ENCODE results near the gene MAD1L1.

MAD1L1 gene

DNA sequence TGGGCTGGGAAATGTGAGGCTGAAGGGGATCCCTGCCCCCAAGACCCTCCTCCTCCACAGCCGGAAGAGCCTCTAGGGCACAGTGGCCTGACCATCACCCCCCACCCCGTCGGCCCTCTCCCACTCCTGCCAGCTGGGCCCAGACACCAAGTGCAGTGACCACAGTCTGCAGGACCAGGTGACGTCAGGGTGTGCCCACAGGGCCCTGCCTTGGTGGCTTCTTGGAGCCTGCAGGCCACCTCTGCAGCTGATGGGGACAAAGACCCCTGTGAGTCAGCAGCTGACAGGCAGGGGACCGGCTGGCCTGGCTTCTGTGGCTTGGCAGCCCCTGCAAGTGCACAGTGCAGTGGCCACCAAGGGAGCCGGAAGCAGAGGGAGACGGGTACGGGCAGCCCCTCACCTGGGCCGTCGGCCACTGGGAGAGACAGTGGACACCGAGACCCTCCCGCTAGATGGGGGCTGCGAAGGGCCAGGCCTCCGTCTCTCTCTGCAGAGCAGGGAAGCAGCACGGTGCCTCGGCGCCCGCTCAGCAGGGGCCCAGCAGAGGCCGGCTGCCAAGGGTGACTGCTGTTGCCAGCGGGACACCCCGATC lies 288.0 kb downstream of the MAD1L1 start:
- DNase-seq: no peak

GRCh38 chr7:1943933-1944618 lies 288.7 kb downstream of the MAD1L1 start:
- DNase-seq: peak; percentile 29

- no peak for DNase-seq
Measured at GRCh38 chr7:1943326-1943725, 289.4 kb downstream of the MAD1L1 start.

GRCh38 chr7:1942941-1943289 lies 289.8 kb downstream of the MAD1L1 start:
- no peak for DNase-seq

DNA sequence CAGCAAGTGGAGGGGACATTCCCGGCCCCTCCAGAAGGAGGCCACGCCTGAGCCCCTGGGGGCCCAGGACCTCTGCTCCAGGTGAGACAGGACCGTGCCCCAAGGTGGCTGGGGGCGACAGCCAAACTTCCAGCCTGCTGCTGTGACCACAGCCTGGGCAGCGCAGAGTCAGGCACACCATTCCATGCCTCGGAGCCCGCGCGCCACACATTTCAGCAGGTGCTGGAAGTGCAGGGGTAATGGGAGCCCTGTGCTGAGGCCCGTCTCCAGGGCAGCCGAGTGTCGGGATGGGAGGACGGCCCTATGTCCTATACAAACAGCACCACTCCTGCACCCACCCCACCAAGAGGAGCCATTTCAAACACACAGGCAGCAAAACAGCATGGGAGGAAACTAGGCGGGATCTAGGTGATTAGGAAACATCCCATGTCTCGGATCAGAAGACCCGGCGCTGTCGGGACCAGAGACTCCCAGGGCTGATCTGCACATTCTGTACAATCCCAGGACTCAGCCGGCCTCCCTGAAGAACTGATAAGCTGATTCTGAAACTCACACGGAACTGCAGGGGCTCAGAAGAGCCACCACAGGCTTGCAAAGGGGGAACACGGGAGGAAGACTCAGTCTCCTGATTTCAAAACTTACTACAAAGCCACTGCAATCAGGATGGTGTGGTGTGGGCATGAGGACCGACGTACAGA lies 290.4 kb downstream of the MAD1L1 start:
- no peak for DNase-seq

DNA sequence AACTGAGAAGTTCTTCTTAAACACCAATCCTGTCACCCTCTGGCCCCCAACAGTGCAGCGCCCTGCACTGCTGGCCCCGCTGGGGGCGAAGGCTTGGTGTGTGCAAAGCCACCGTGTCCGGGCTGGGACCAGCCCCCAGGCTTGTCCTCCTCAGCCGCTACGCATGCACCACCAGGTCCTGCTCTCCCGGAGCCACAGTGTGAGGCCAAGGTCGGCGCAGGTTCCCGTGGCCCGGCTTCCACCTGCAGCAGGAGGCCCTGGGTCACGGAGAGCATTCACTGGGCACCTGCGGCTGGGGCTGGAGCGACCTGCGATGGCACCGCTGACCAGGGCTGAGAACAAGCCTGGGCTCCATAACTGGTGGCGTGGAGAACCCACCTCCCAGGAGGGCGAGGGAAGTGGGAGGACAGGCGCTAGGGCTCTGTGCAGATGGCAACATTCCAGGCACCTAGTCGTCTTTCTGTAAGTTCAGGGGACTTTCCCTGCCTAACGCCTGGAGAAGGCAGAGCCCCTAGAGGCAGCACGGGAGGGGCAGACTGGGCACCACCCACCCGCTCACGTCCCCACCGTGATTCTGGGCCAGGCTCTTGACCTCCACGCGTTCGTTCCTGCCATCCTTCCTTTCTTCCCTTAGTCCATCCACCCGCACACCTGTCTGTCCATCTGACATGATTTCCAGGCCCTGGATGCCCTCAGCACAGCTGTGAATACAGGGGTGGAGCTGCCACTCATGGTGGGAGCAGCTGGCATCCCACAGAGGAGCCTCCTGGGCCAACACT lies 291.1 kb downstream of the MAD1L1 start:
- no peak for DNase-seq

GRCh38 chr7:1940863-1941262 lies 291.9 kb downstream of the MAD1L1 start:
- DNase-seq: no peak

GRCh38 chr7:1940402-1940786 lies 292.4 kb downstream of the MAD1L1 start:
- DNase-seq: peak; percentile 94

GRCh38 chr7:1939434-1940401 lies 293.0 kb downstream of the MAD1L1 start:
- DNase-seq: peak; percentile 23

DNA sequence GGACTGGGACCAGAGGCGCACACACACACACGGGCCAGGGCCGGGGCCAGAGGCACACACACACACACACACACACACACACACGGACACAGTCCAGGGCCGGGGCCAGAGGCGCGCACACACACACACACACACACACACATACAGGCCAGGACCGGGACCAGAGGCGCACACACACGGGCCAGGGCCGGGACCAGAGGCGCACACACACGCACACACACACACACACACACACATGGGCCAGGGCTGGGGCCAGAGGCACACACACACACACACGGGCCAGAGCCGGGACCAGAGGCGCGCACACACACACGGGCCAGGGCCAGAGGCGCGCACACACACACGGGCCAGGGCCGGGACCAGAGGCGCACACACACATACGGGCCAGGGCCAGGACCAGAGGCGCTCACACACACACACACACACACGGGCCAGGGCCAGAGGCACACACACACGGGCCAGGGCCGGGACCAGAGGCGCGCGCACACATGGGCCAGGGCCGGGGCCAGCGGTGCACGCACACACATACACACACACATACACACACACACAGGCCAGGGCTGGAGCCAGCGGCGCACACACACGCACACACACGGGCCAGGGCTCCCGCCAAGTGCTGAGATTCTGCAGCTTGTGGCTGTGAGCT lies 293.8 kb downstream of the MAD1L1 start:
- no peak for DNase-seq

GRCh38 chr7:1937252-1937605 lies 295.5 kb downstream of the MAD1L1 start:
- no peak for DNase-seq

GRCh38 chr7:1936531-1937251 lies 296.1 kb downstream of the MAD1L1 start:
- no peak for DNase-seq

DNA sequence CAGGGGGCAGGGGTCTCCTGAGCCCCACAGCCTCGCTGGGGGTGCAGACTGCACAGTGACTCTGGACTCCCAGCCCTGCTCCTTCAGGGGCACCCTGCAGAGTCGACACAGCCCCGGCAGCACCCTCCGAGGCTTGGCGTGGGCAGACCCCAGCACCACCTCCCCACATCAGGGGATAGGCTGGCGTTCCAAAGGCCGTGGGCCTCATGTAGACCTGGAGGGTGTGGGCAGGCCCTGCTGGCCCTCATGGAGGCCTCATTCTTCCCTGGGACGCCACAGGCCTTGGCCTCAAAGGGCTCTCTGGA lies 296.8 kb downstream of the MAD1L1 start:
- DNase-seq: no peak

DNA sequence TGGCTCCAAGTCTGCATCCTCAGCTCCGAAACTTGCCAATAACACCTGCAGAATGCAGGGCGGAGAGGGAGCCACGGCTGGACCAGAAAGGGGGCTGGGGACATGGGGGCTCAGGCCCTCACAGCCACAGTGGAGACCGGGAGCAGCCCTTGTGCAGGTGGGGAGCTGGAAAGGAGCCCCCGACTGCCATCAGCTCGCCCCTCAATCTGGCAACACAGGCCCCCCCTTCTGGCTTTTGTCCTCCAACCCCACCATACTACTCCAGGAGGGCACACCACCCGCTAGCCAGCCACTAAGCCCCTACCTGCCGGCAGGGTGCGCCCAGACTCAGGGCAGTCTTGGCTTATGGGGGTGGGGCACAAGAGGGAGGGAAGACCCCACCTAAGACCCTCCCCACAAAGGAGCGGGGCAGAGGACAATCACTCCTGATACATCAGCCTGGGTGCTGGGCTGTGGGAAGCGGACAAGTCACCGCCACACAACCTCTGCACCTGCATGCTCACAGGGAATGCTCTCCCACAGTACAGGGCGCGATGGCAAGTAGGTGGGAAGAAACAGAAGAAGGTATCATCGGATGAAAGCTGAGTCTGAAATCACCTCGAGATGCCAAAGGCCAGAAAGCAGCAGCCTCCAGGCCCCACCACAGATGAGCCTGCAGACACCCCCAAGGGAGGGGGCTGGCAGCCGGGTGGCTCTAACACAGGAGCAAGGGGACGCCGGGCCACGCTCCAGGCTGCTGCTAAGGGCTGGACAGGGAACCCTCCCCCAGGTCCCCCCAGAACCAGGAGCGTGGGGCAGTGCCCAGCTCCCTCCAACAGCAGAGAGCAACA lies 297.4 kb downstream of the MAD1L1 start:
- DNase-seq: no peak

GRCh38 chr7:1934756-1935155 lies 298.0 kb downstream of the MAD1L1 start:
- DNase-seq: no peak

GRCh38 chr7:1934017-1934416 lies 298.7 kb downstream of the MAD1L1 start:
- DNase-seq: no peak

DNA sequence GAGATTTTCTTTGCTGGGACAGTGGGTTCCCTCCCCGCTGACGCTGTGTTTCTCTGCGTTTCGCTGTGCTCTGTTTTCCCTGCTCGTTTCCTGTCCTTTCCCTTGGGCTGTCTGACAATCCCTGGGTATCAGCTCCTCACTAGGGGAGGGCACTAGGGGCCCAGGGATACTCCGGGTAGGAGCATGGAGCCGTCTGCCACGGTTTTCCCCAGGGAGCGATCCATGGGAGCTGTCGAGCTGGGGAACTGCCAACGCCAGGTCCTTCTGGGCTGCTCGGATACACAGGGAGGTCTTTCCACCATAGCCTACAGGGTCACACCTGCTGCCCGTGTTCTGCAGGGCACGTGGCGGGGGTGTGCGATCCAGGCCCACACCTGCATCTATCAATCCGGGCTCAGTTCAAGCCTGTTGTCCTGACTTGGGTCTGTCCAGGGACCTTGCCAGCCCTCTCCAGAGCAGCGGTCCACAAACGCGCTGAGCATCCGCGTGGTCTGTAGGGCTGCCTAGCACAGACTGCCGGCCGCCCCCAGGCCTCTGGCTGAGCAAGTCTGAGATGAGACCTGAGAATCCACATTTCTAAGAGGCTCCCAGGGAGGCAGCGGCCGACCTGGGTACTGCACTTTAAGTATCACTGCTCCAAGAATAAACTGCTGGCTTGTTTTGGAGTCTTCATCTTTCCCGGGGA lies 299.5 kb downstream of the MAD1L1 start:
- DNase-seq: no peak

GRCh38 chr7:1931951-1932270 lies 300.8 kb downstream of the MAD1L1 start:
- no peak for DNase-seq

DNA sequence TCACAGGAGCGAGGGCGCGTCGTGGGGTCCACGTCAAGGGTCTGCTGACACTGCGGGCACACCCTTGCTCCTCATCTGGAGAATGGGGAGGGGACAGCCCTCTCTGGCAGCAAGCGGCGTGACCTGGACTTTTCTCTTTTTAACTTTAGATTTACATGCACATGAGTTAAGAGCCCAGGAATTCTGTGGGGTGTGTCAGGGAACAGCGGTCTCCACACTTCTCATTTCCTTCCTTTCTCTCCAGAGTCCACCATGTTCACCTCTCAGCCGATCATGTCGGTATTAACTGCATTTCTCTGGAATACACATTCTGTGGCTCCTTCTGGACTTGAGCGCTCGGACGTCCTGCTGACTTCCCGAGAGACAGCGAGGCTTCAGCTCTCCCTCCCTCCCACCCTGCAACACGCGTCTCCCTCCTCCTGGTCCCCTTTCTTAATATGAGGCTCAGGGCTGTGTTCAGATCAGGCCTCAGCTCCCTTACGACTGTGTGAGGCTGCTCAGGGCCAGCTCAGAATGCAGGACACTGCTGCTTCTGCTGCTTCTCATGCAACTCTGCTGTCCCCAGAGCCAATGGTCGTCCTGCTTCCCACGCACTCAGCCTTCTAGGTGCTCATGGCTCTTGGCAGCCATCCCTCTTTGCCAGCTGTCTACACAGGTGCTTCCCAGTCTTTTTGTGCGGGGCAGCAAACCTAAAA lies 301.3 kb downstream of the MAD1L1 start:
- DNase-seq: no peak

All from activated CD4-positive, alpha-beta T cell treated with anti-CD3 and anti-CD28 coated beads, Interleukin-2, Interleukin-6, amounts not matched to agents 100 ng/mL and 50 ng/mL, durations not matched to agents 16 hours and 8 hours (primary cell).